Left ventricle myocardium inferior (tissue), 1 donor: ENCODE measurements around the gene ANKRD44. TPM values are rescaled to one million over a fixed set of nuclear protein-coding genes. Genes with fewer than 3 reads are reported as not detected.
A peak's percentile ranks its signal among the peaks of the same experiment; 100 is the strongest.

Source experiments
- DNase-seq: peaks from one replicate; pipeline ENCODE4 v3.0.0-alpha.2; 2020
- H3K27ac ChIP-seq: fragments of 200-600 bp; replicated peaks from 2 replicates; pipeline ENCODE4 v1.8.0; 2021
- H3K27me3 ChIP-seq: fragments of 200-600 bp; 2 replicates; pipeline ENCODE4 v1.8.0; 2021; ENCODE audit warnings: low read depth
- H3K36me3 ChIP-seq: fragments of 200-600 bp; 2 replicates; pipeline ENCODE4 v1.8.0; 2021
- H3K4me1 ChIP-seq: fragments of 200-600 bp; 2 replicates; pipeline ENCODE4 v1.8.0; 2021
- H3K4me3 ChIP-seq: fragments of 200-600 bp; 2 replicates; pipeline ENCODE4 v1.8.0; 2021; ENCODE audit warnings: mild to moderate bottlenecking, moderate library complexity
- H3K9me3 ChIP-seq: fragments of 200-600 bp; replicated peaks from 2 replicates; pipeline ENCODE4 v1.8.0; 2021
- intact Hi-C: fragments of 100-400 bp; cut with micrococcal nuclease; formaldehyde crosslinking; loops from one replicate; pipeline ENCODE4 v1.11.0; 2022
- total RNA-seq: library from RNA; stranded (reverse); fragmentation: NEBNext Ultra II Directional; extraction: Animal tissue kit (Norgen Biotek cat#: 25700); gene quantifications from one replicate; pipeline ENCODE4 v1.2.1, GENCODE V29; 2021
- TF ChIP-seq, protein P1 (sequence below): fragments of 200-600 bp; IDR thresholded peaks from 2 replicates; pipeline ENCODE4 v1.8.0; 2021; ENCODE audit warnings: antibody characterized with exemption, mild to moderate bottlenecking, borderline replicate concordance
- donor health status: DM: no; HTN: yes; CAD: no; lungs with severe emphysema.

The ANKRD44 gene
- total RNA-seq, 1 donor from 2014 or later, result 7.1 TPM

DNA sequence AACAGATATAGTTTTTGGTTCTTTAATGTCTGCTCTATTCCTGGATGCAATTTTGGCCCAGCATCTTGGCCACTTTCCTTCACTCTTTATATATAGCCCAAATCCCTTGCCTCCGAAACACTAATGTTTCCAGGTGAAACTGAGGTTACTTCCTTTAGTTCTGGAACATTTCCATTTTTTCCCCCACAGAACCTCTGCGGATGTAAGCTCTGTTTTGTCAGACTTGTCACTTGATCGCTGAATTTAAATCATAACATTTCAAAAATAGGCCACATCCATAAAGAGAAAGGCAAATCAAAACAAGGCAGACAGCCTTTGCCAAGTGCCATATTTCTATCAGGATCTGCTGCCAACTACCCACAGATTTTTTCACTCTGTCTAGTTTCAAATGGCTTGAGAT, 115.1 kb downstream of the ANKRD44 start:
- no peak overlapping the region for H3K4me3 ChIP-seq
- no peaks in the 10 kb centered on the region for H3K9me3 ChIP-seq
- peaks cover 47% of the 10 kb centered on the region for H3K4me1 ChIP-seq
- H3K27me3 ChIP-seq, result no peaks in the 10 kb centered on the region
- TF ChIP-seq, protein P1, sequence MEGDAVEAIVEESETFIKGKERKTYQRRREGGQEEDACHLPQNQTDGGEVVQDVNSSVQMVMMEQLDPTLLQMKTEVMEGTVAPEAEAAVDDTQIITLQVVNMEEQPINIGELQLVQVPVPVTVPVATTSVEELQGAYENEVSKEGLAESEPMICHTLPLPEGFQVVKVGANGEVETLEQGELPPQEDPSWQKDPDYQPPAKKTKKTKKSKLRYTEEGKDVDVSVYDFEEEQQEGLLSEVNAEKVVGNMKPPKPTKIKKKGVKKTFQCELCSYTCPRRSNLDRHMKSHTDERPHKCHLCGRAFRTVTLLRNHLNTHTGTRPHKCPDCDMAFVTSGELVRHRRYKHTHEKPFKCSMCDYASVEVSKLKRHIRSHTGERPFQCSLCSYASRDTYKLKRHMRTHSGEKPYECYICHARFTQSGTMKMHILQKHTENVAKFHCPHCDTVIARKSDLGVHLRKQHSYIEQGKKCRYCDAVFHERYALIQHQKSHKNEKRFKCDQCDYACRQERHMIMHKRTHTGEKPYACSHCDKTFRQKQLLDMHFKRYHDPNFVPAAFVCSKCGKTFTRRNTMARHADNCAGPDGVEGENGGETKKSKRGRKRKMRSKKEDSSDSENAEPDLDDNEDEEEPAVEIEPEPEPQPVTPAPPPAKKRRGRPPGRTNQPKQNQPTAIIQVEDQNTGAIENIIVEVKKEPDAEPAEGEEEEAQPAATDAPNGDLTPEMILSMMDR, result no peak
- H3K36me3 ChIP-seq, result no peaks in the 10 kb centered on the region
- peak overlapping the region; percentile 1 for H3K27ac ChIP-seq
- intact Hi-C loops, result loop anchor here (10.0 kb wide), 1 partner anchor 179 kb away; no protein-coding TSS in a partner anchor
- DNase-seq, result no peak

DNA sequence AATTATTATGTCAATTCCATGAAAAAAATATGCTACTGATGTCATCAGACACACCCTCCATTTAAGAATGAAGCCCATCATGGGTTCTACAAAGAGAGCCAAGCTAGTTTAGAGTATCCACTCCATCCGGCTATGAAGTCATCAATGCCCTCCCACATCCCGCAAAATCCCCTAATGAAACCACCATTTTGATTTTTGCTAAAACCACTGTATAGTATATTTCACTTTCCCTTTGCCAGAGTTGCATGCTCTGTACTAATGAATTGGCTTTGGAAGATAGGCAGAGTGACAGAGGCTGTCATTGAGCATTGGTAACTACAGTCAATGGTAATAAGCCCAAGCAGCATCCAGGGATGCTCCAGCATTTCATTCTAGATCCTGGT, 118.6 kb downstream of the ANKRD44 start:
- Histone ChIP-seq H3K4me3 (no peak overlapping the region), H3K4me1 (peaks cover 25% of the 10 kb centered on the region), H3K27me3 (no peaks in the 10 kb centered on the region), H3K9me3 (no peaks in the 10 kb centered on the region), H3K36me3 (no peaks in the 10 kb centered on the region), H3K27ac (no peak overlapping the region)
- intact Hi-C loops, result loop anchor here (5.0 to 10.0 kb wide), 2 partner anchors 105 to 183 kb away; no protein-coding TSS in a partner anchor
- no peak for DNase-seq
- TF ChIP-seq, protein P1, result no peak

DNA sequence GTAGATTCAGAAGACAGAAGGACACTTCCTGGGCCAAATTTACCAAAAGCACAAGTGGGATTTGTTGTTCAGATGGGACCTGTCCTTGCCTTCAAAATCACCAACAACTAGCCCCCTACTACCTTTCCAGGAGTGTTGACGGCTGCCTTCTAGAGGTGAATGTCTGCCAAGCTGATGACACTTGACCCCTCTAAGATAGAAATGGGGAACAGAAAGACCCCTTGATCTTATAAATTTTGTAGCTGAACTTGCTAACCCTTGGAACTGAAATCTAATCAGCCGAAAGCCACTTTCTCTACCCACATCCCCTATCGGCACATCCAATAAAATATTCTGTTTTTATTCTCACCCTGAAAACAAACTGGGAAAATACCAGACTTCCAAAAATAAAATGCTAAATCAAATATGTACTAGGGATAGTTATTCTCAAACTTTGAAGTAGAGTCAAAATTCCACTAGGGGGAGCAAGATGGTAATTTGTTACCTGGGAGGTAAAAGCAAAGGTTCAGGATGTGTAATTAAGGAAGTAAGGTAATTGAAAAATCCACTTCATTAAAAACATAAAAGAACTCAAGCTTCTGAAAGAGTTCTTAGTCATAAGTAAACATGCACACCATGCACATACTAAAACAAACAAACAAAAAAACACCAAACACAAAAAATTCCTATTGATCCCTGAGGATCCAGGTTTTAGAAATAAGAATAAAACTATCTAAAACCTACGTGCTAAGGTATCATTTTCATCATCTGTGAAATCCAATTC, 119.2 kb downstream of the ANKRD44 start:
- intact Hi-C loops, result loop anchor here (5.0 to 10.0 kb wide), 2 partner anchors 106 to 183 kb away; no protein-coding TSS in a partner anchor
- Histone ChIP-seq H3K9me3 (no peaks in the 10 kb centered on the region), H3K4me1 (peaks cover 19% of the 10 kb centered on the region), H3K27me3 (no peaks in the 10 kb centered on the region), H3K36me3 (no peaks in the 10 kb centered on the region), H3K4me3 (no peak overlapping the region), H3K27ac (no peak overlapping the region)
- no peak for DNase-seq
- TF ChIP-seq, protein P1, result peak; percentile 74

DNA sequence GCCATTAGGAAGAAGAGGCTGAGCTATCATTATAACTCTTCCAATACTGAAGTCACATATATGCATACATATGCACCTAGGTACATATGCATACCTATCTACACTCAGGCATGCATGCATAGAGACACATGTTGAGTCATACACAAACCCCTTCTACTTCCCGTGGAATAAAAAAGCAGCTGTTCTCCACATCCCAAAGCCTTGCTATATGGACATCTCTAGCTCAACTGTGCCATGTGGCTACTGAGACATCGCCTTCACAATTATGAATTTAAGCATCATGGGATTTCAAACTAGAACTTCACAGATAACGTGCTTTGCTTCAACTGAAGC, 120.5 kb downstream of the ANKRD44 start:
- Histone ChIP-seq H3K27me3 (no peaks in the 10 kb centered on the region), H3K27ac (no peak overlapping the region), H3K9me3 (no peaks in the 10 kb centered on the region), H3K4me1 (peaks cover 15% of the 10 kb centered on the region), H3K36me3 (no peaks in the 10 kb centered on the region), H3K4me3 (no peak overlapping the region)
- DNase-seq, result no peak
- intact Hi-C loops, result loop anchor here (5.0 to 10.0 kb wide), 2 partner anchors 107 to 185 kb away; no protein-coding TSS in a partner anchor
- TF ChIP-seq, protein P1, result no peak

DNA sequence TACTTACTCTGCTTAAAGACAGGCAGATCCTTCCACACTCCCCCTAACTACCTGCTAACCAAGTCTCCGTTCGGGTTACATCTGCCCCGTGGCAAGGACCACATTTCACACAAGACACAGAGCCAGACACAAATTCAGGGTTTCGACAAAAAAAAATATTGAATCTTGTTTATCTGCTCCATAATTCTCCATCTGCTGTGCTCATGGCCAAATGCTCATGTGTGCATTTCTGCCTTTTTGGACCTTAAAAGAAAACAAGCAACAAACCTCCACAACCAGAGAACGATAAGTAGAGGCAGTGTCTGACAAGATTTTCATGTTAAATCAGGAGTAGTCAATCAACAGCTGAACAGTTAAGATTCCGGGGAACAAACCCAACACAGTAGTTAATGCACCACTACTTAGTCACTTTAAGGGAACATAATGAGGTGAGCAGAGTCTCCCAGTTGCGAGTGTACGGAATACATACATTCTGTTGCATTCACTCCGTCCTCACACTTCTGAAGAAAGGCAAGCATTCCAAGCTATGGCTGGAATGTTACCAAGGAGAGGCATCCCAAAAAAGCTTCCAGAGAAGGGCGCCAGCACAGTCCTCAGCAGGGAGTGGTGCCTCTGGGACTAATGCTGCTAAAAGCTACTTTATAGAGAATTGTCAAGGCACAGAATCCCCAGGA, 121.0 kb downstream of the ANKRD44 start:
- DNase-seq, result no peak
- no peaks in the 10 kb centered on the region for H3K9me3 ChIP-seq
- no peaks in the 10 kb centered on the region for H3K36me3 ChIP-seq
- peaks cover 18% of the 10 kb centered on the region for H3K4me1 ChIP-seq
- intact Hi-C loops, result loop anchor here (5.0 to 10.0 kb wide), 2 partner anchors 108 to 185 kb away; no protein-coding TSS in a partner anchor
- H3K27ac ChIP-seq, result no peak overlapping the region
- H3K4me3 ChIP-seq, result no peak overlapping the region
- no peaks in the 10 kb centered on the region for H3K27me3 ChIP-seq
- TF ChIP-seq, protein P1, result no peak
